CD4-positive, alpha-beta T cell (primary cell): Measurements from ENCODE around the gene TACR1. TPM values are rescaled to one million over a fixed set of nuclear protein-coding genes. Genes with fewer than 3 reads are reported as not detected.

Experiments used
- ATAC-seq: fragments of 200-7000 bp; cut with Tn5 transposase; one replicate; pipeline ENCODE4 v1.10.0; 2022; ENCODE audit warnings: mild to moderate bottlenecking; ENCODE audit not compliant: poor library complexity
- CTCF ChIA-PET: fragments of 350-600 bp; sonication (Branson Sonifier 250); formaldehyde crosslinking; loops from one replicate; lab custom pipeline; 2021; ENCODE audit warnings: antibody characterized with exemption, inconsistent platforms; lab: Charles Lee
- POLR2A ChIA-PET: fragments of 350-600 bp; sonication (Branson Sonifier 250); formaldehyde crosslinking; loops from one replicate; lab custom pipeline; 2021; ENCODE audit warnings: antibody characterized with exemption, inconsistent platforms; lab: Charles Lee
- DNase-seq, 14 experiments: peaks; one replicate each; pipeline ENCODE4 v3.0.0-alpha.2; 2013 to 2020; ENCODE audit warnings: mixed read lengths in 2 of 14
- H3K27ac ChIP-seq, 2 donors: one replicate each; pipeline versions ENCODE4 v1.5.1 to v1.7.0; 2013; ENCODE audit warnings: low read length in 2 of 2, low read depth in 1 of 2, mild to moderate bottlenecking in 1 of 2
- H3K27me3 ChIP-seq, 2 experiments: 1 replicate in 1 of 2; 2 replicates in 1 of 2; pipeline versions ENCODE4 v1.6.1 to v1.7.0; 2013; ENCODE audit warnings: low read length in 2 of 2, control low read depth in 1 of 2, mild to moderate bottlenecking in 1 of 2, moderate library complexity in 1 of 2; ENCODE audit not compliant: insufficient read depth in 2 of 2, control insufficient read depth in 1 of 2
- H3K36me3 ChIP-seq: one replicate; pipeline ENCODE4 v1.6.1; 2013; ENCODE audit warnings: low read length, control low read depth; ENCODE audit not compliant: insufficient read depth
- H3K4me1 ChIP-seq: one replicate; pipeline ENCODE4 v1.6.1; 2013; ENCODE audit warnings: low read length, control low read depth; ENCODE audit not compliant: insufficient read depth
- H3K4me3 ChIP-seq: one replicate; pipeline ENCODE4 v1.5.1; 2013; ENCODE audit warnings: mild to moderate bottlenecking, low read length, moderate library complexity
- H3K9me3 ChIP-seq, 2 experiments: 1 replicate in 1 of 2; 2 replicates in 1 of 2; pipeline versions ENCODE4 v1.6.1 to v1.7.0; 2013; ENCODE audit warnings: low read length in 2 of 2, mild to moderate bottlenecking in 2 of 2, control low read depth in 1 of 2, moderate library complexity in 1 of 2; ENCODE audit not compliant: control insufficient read depth in 1 of 2, insufficient read depth in 1 of 2
- H3K27ac Mint-ChIP-seq: one replicate; pipeline ENCODE4 v1.8.0; 2020; ENCODE audit warnings: mixed read lengths
- H3K27me3 Mint-ChIP-seq: one replicate; pipeline ENCODE4 v1.8.0; 2021; ENCODE audit warnings: mixed read lengths
- H3K36me3 Mint-ChIP-seq: one replicate; pipeline ENCODE4 v1.8.0; 2021; ENCODE audit warnings: low read depth, mixed read lengths
- H3K4me1 Mint-ChIP-seq: one replicate; pipeline ENCODE4 v1.8.0; 2021; ENCODE audit warnings: low read depth, mixed read lengths
- H3K4me3 Mint-ChIP-seq: one replicate; pipeline ENCODE4 v1.8.0; 2020; ENCODE audit warnings: mild to moderate bottlenecking, mixed read lengths
- H3K9me3 Mint-ChIP-seq: one replicate; pipeline ENCODE4 v1.8.0; 2020; ENCODE audit warnings: mixed read lengths
- intact Hi-C, 2 experiments: fragments of 100-400 bp; cut with DNase I in 1 of 2; cut with micrococcal nuclease in 1 of 2; formaldehyde crosslinking; loops; one replicate each; pipeline versions ENCODE4 v1.15.1 to v1.9.0; 2023 to 2025; cut with DNase I, micrococcal nuclease
- microRNA-seq: library from miRNA; unstranded; fragments of <30 nt; microRNA quantifications from one replicate; pipeline ENCODE4 v1.2.0, GENCODE V29; 2021; ENCODE audit warnings: borderline microRNAs expressed, borderline replicate concordance
- total RNA-seq, 174 experiments: library from RNA in 2 of 174; stranded (reverse) in 2 of 174; gene quantifications; one replicate each; pipeline ENCODE4 v1.2.3 and lab custom pipeline; 2021 to 2026
- TF ChIP-seq, protein P1 (sequence below): fragments of 200-600 bp; IDR thresholded peaks from one replicate; pipeline ENCODE4 v1.8.0; 2022; ENCODE audit warnings: antibody characterized with exemption, mild to moderate bottlenecking

Gene TACR1
- total RNA-seq, 2 experiments from 2014 or later = 0.14 TPM; not detected in 1

GRCh38 chr2:74999468-74999867, 199.9 kb downstream of the TACR1 start:
- no peak overlapping the region for H3K27ac Mint-ChIP-seq
- Histone ChIP-seq H3K36me3 (peaks cover 7% of the 10 kb centered on the region), H3K4me3 (no peak overlapping the region), H3K27ac (no peak overlapping the region), H3K4me1 (no peaks in the 10 kb centered on the region), H3K9me3 (no peaks in the 10 kb centered on the region), H3K27me3 (no peaks in the 10 kb centered on the region)
- DNase-seq (no peak), ATAC-seq (no peak)
- POLR2A ChIA-PET = no interaction called here
- TF ChIP-seq, protein P1, sequence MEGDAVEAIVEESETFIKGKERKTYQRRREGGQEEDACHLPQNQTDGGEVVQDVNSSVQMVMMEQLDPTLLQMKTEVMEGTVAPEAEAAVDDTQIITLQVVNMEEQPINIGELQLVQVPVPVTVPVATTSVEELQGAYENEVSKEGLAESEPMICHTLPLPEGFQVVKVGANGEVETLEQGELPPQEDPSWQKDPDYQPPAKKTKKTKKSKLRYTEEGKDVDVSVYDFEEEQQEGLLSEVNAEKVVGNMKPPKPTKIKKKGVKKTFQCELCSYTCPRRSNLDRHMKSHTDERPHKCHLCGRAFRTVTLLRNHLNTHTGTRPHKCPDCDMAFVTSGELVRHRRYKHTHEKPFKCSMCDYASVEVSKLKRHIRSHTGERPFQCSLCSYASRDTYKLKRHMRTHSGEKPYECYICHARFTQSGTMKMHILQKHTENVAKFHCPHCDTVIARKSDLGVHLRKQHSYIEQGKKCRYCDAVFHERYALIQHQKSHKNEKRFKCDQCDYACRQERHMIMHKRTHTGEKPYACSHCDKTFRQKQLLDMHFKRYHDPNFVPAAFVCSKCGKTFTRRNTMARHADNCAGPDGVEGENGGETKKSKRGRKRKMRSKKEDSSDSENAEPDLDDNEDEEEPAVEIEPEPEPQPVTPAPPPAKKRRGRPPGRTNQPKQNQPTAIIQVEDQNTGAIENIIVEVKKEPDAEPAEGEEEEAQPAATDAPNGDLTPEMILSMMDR = no peak
- no peak overlapping the region for H3K4me3 Mint-ChIP-seq
- H3K4me1 Mint-ChIP-seq = no peaks in the 10 kb centered on the region
- CTCF ChIA-PET = no interaction called here
- intact Hi-C loops = no loop called here
- no peaks in the 10 kb centered on the region for H3K9me3 Mint-ChIP-seq
- H3K36me3 Mint-ChIP-seq = peaks cover 12% of the 10 kb centered on the region
- H3K27me3 Mint-ChIP-seq = no peaks in the 10 kb centered on the region

Small RNAs within 50 kb of the gene (microRNA-seq; reads per million reads assigned to microRNA genes)
- gene MIR5000 = 2.6 reads per million, percentile 12 among the genes with 10 or more reads in this experiment

Other genes with a start within 250 kb of the TACR1 start
- 10 to 100 TPM; 34.9 to 38.4 TPM for gene POLE4, start 240.9 kb downstream of the TACR1 start, total RNA-seq